HepG2 (cell line): ENCODE data around the gene DPP6. TPM values are rescaled to one million over a fixed set of nuclear protein-coding genes. Genes with fewer than 3 reads are reported as not detected.

ENCODE experiments used
- ATAC-seq: fragments of 200-7000 bp; cut with Tn5 transposase; 3 replicates; pipeline ENCODE4 v1.9.1; 2020; ENCODE audit warnings: mild to moderate bottlenecking, moderate library complexity
- BruUV-seq: library from RNA; stranded (reverse); fragments of 400-500 nt; replicated peaks from 2 replicates; lab custom pipeline; 2021; lab: Mats Ljungman, UMichigan
- CTCF ChIA-PET: fragments of 300-600 bp; formaldehyde crosslinking; extraction: SDS; loops from one replicate; lab custom pipeline; 2021; ENCODE audit warnings: low total read pairs, inconsistent platforms, low intra/inter-chr PET ratio; lab: Yijun Ruan, JAX
- POLR2A ChIA-PET: fragments of 350-600 bp; sonication (Branson Sonifier 250); formaldehyde crosslinking; loops from one replicate; lab custom pipeline; 2020; ENCODE audit warnings: antibody characterized with exemption, inconsistent platforms; lab: Yijun Ruan, JAX
- DNase-seq: peaks from one replicate; pipeline ENCODE4 v3.0.0-alpha.2; 2015; ENCODE audit warnings: low spot score
- FAIRE-seq: peaks from 3 replicates; lab custom pipeline; 2011; peaks lifted over from hg19 to GRCh38; lab: Jason Lieb, UNC
- H2AFZ ChIP-seq: one replicate; pipeline ENCODE4 v1.6.1; 2011; ENCODE audit warnings: low read length, inconsistent platforms
- H3K27ac ChIP-seq: fragments of 300-600 bp; 3 replicates; pipeline ENCODE4 v1.8.0; 2011; ENCODE audit warnings: mixed run types, mild to moderate bottlenecking, mixed read lengths, low read length, inconsistent platforms; ENCODE audit not compliant: insufficient read depth; ENCODE audit errors: extremely low read length
- H3K27me3 ChIP-seq, 2 experiments: fragments of 200-600 bp in 1 of 2; 2 replicates in 1 of 2; 3 replicates in 1 of 2; pipeline versions ENCODE4 v1.6.0 to v1.8.0; 2011; ENCODE audit warnings: low read length in 2 of 2, mild to moderate bottlenecking in 2 of 2, moderate library complexity in 2 of 2, inconsistent platforms in 1 of 2; ENCODE audit not compliant: insufficient read depth in 2 of 2, control insufficient read depth in 1 of 2
- H3K36me3 ChIP-seq, 2 experiments: fragments of 200-600 bp in 1 of 2; replicated peaks in 1 of 2; 2 replicates in 1 of 2; 3 replicates in 1 of 2; pipeline versions ENCODE4 v1.5.1 to v1.8.0; 2011; ENCODE audit warnings: low read length in 2 of 2, inconsistent platforms in 1 of 2; ENCODE audit not compliant: insufficient read depth in 2 of 2, control insufficient read depth in 1 of 2
- H3K4me1 ChIP-seq: 2 replicates; pipeline ENCODE4 v1.5.1; 2012; ENCODE audit warnings: low read length, inconsistent platforms; ENCODE audit not compliant: insufficient read depth
- H3K4me2 ChIP-seq: 2 replicates; pipeline ENCODE4 v1.6.0; 2011; ENCODE audit warnings: low read depth, low read length, inconsistent platforms
- H3K4me3 ChIP-seq, 3 experiments: fragments of 200-600 bp in 1 of 3; sonication (generic), shearing (Covaris generic) in 1 of 3; replicated peaks in 1 of 3; 2 replicates each; pipeline ENCODE4 v1.5.1; 2011 to 2016; ENCODE audit warnings: low read length in 3 of 3, inconsistent platforms in 2 of 3, low read depth in 2 of 3, mild to moderate bottlenecking in 2 of 3, control low read depth in 1 of 3, mixed read lengths in 1 of 3; ENCODE audit not compliant: insufficient read depth in 1 of 3
- H3K79me2 ChIP-seq: one replicate; pipeline ENCODE4 v1.6.1; 2011; ENCODE audit warnings: low read length, inconsistent platforms; ENCODE audit not compliant: insufficient read depth
- H3K9ac ChIP-seq: 2 replicates; pipeline ENCODE4 v1.6.0; 2011; ENCODE audit warnings: mild to moderate bottlenecking, low read depth, low read length, inconsistent platforms; ENCODE audit not compliant: insufficient read depth
- H3K9me3 ChIP-seq: 2 replicates; pipeline ENCODE4 v1.5.1; 2012; ENCODE audit warnings: mild to moderate bottlenecking, low read length
- H4K20me1 ChIP-seq: 2 replicates; pipeline ENCODE4 v1.6.0; 2011; ENCODE audit warnings: inconsistent platforms, mild to moderate bottlenecking, low read length, moderate library complexity; ENCODE audit not compliant: insufficient read depth
- DDIT3 ChIP-seq: sonication (generic); formaldehyde crosslinking; IDR thresholded peaks from 2 replicates; pipeline ENCODE4 v1.4.0; 2020; ENCODE audit warnings: mild to moderate bottlenecking, missing genetic modification reagents
- FOSL1 ChIP-seq: sonication (generic); formaldehyde crosslinking; IDR thresholded peaks from 2 replicates; pipeline ENCODE4 v1.9.0; 2021; ENCODE audit warnings: missing genetic modification reagents, borderline replicate concordance
- SMC3 ChIP-seq: IDR thresholded peaks from 2 replicates; pipeline ENCODE4 v1.6.1; 2011; ENCODE audit warnings: low read length, improper control_type of control experiment
- STAG1 ChIP-seq: sonication (generic); formaldehyde crosslinking; IDR thresholded peaks from 2 replicates; pipeline ENCODE4 v1.4.0; 2020; ENCODE audit warnings: missing genetic modification reagents
- ZNF343 ChIP-seq: sonication (generic); formaldehyde crosslinking; IDR thresholded peaks from 2 replicates; pipeline ENCODE4 v1.4.0; 2020; ENCODE audit warnings: mild to moderate bottlenecking, missing genetic modification reagents
- ZNF790 ChIP-seq: sonication (generic); formaldehyde crosslinking; IDR thresholded peaks from 2 replicates; pipeline ENCODE4 v1.8.0; 2022; ENCODE audit warnings: missing genetic modification reagents, mild to moderate bottlenecking, borderline replicate concordance
- WGBS: methylation state at CpG from one replicate; pipeline ENCODE4 v1.1.6; 2017; ENCODE audit warnings: low lambda C conversion rate; 5-methylcytosine and 5-hydroxymethylcytosine counted together
- in situ Hi-C: cut with HindIII; loops from 2 replicates; pipeline ENCODE4 v1.10.0; 2017; ENCODE audit warnings: low pct_unique_long_range_greater_than_20kb; ENCODE audit not compliant: extremely low pct_ligation_motif_present
- intact Hi-C: fragments of 100-400 bp; cut with micrococcal nuclease; formaldehyde crosslinking; loops from one replicate; pipeline ENCODE4 v1.10.0; 2022; ENCODE audit not compliant: unreplicated experiment
- polyA plus RNA-seq, 8 experiments: library from polyadenylated mRNA; depleted of rRNA in 3 of 8; stranded (reverse) in 7 of 8; unstranded in 1 of 8; fragments of >200 nt; fragmentation: Illumina TruSeq in 4 of 8; extraction: Trizol in 4 of 8; gene quantifications; 2 replicates each; pipeline versions ENCODE4 v1.2.1 to v1.2.3, GENCODE V29; 2011 to 2016; ENCODE audit warnings: low read depth in 4 of 8, missing spikeins in 1 of 8, mixed read lengths in 1 of 8; ENCODE audit not compliant: insufficient read depth in 1 of 8
- total RNA-seq, 5 experiments: library from RNA; depleted of rRNA; stranded (reverse); fragments of >200 nt; fragmentation: Illumina TruSeq; extraction: Trizol; gene quantifications; 2 replicates each; pipeline ENCODE4 v1.2.3, GENCODE V29; 2016; ENCODE audit warnings: low read depth in 1 of 5

DPP6 gene
- total and polyA plus RNA-seq, 2 of the 13 experiments (the other 11 are each of a cell fraction or from before 2014, with no cell fraction given), result not detected

DNA sequence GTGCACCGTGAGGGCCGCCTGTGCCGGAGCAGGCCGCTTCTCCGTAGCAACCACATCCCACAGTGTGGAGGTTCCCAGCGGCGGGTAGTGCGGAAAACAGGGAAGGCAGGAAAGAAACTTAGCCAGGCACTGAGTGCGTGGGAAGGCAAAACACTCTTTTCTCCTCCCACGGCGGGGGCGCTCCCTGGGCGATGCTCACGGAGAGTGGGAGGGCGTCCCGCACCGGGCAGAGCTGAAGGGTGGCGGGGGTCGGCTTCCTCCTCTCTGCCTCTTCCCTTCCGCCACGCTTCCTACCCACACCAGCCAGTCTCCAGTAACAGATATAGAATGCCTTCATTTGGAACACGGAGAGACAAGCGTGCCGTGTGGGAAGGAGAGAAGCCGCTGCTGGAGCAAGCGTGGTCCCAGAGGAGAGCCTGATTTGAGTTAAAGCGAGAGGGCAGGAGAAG lies 698.2 kb downstream of the DPP6 start:
- DNase-seq (no peak), ATAC-seq (no peak), FAIRE-seq (no peak)
- Histone ChIP-seq H3K79me2 (no peaks in the 10 kb centered on the region), H3K4me2 (no peak overlapping the region), H3K27me3 (peaks cover 4 to 47% of the 10 kb centered on the region in 2 experiments), H3K9me3 (no peaks in the 10 kb centered on the region), H3K27ac (no peak overlapping the region), H3K4me3 (no peak overlapping the region), H2AFZ (no peak overlapping the region), H3K9ac (no peak overlapping the region), H3K4me1 (no peaks in the 10 kb centered on the region), H4K20me1 (no peaks in the 10 kb centered on the region), H3K36me3 (no peaks in the 10 kb centered on the region)
- BruUV-seq, result no TSS peak
- 41% methylated on average over 19 of the region's 27 CpGs for WGBS
- TF ChIP-seq SMC3 (no peak), FOSL1 (CRISPR knock-in tag) (no peak)
- POLR2A ChIA-PET, result no interaction called here
- in situ Hi-C loops, result no loop called here
- intact Hi-C loops, result no loop called here
- CTCF ChIA-PET, result no interaction called here

DNA sequence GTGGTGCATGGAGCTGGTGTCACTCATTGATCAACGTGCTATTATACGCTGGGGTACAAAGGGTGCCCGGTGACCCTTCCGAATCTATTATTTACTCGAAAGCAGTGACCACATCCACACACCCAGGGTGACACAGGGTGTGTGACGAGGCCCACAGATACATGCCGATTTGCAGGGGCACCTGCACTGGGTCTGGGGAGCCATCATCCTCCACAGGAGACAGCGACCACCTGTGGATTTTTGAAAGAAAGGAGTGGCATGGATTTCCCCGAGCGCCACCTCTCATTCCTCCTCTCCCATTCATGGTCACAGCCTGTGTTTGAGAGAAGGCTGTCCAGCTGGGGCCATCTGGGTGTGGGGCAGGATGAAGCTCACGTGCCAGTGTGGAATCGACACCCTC lies 701.0 kb downstream of the DPP6 start:
- in situ Hi-C loops, result no loop called here
- Histone ChIP-seq H3K9ac (no peak overlapping the region), H3K79me2 (no peaks in the 10 kb centered on the region), H3K4me3 (no peak overlapping the region), H3K4me1 (no peaks in the 10 kb centered on the region), H3K27ac (no peak overlapping the region), H3K36me3 (no peaks in the 10 kb centered on the region), H3K4me2 (no peak overlapping the region), H2AFZ (no peak overlapping the region), H3K9me3 (no peaks in the 10 kb centered on the region), H4K20me1 (no peaks in the 10 kb centered on the region), H3K27me3 (peaks cover 4 to 45% of the 10 kb centered on the region in 2 experiments)
- CTCF ChIA-PET, result no interaction called here
- intact Hi-C loops, result no loop called here
- 53% methylated on average over 6 of the region's 12 CpGs for WGBS
- no peak for TF ChIP-seq DDIT3 (CRISPR knock-in tag)
- TF ChIP-seq ZNF343 (CRISPR knock-in tag), result no peak
- TF ChIP-seq ZNF790 (CRISPR knock-in tag), result no peak
- no peak for TF ChIP-seq STAG1 (CRISPR knock-in tag)
- POLR2A ChIA-PET, result no interaction called here
- no peak for DNase-seq
- no peak for FAIRE-seq
- no peak for ATAC-seq
- no TSS peak for BruUV-seq
